Testis (tissue), 3 donors: Measurements from ENCODE around the gene PHF21A. TPM values are rescaled to one million over a fixed set of nuclear protein-coding genes. Genes with fewer than 3 reads are reported as not detected.

Experiments
- DNase-seq: peaks from one replicate; pipeline ENCODE4 v3.0.0-alpha.2; 2019
- H3K27ac ChIP-seq, 2 donors: fragments of 200-600 bp; sonication (generic); one replicate each; pipeline ENCODE4 v1.5.1; 2019
- H3K27me3 ChIP-seq: fragments of 200-600 bp; sonication (generic); one replicate; pipeline ENCODE4 v1.5.1; 2019
- H3K36me3 ChIP-seq: fragments of 200-600 bp; sonication (generic); one replicate; pipeline ENCODE4 v1.5.1; 2017; ENCODE audit warnings: low read depth; ENCODE audit errors: missing control alignments
- H3K4me1 ChIP-seq: fragments of 200-600 bp; sonication (generic); one replicate; pipeline ENCODE4 v1.5.1; 2019
- H3K4me3 ChIP-seq, 2 donors: fragments of 200-600 bp; sonication (generic); one replicate each; pipeline ENCODE4 v1.5.1; 2017 to 2019
- H3K9me3 ChIP-seq: fragments of 200-600 bp; sonication (generic); one replicate; pipeline ENCODE4 v1.5.1; 2017
- CTCF ChIP-seq, 3 experiments: fragments of 450-650 bp in 2 of 3; fragments of 200-600 bp in 1 of 3; sonication (generic) in 1 of 3; IDR thresholded peaks; one replicate each; pipeline ENCODE4 v1.5.1; 2016 to 2019; ENCODE audit warnings: antibody characterized with exemption in 3 of 3, mild to moderate bottlenecking in 2 of 3, moderate library complexity in 1 of 3
- POLR2A ChIP-seq: fragments of 450-650 bp; IDR thresholded peaks from one replicate; pipeline ENCODE4 v1.6.1; 2017; ENCODE audit warnings: antibody characterized with exemption, mild to moderate bottlenecking, moderate library complexity
- WGBS, 2 donors: methylation state at CpG; one replicate each; pipeline ENCODE4 v1.1.5; 2018; 5-methylcytosine and 5-hydroxymethylcytosine counted together
- intact Hi-C: fragments of 100-400 bp; cut with DNase I; formaldehyde crosslinking; loops from one replicate; pipeline ENCODE4 v1.15.1; 2023; ENCODE audit warnings: low total_unique reads
- polyA plus RNA-seq: library from polyadenylated mRNA; stranded (reverse); fragments of 350-450 nt; fragmentation: Illumina TruSeq; extraction: RNeasy Lipid Tissue Mini Kit (QIAGEN cat#74804); gene quantifications from one replicate; pipeline ENCODE4 v1.2.3, GENCODE V29; 2014; ENCODE audit warnings: low read depth, low replicate concordance; ENCODE audit not compliant: insufficient read depth
- total RNA-seq, 2 donors: library from RNA; depleted of rRNA; stranded (reverse); fragments of >200 nt; gene quantifications; one replicate each; pipeline ENCODE4 v1.2.3, GENCODE V29; 2016

The PHF21A gene
- total and polyA plus RNA-seq, 3 donors from 2014 or later = 53.5 to 83.2 (median 56.6) TPM

- peaks cover 6% of the 10 kb centered on the region for H3K4me1 ChIP-seq
- H3K36me3 ChIP-seq = no peaks in the 10 kb centered on the region
- intact Hi-C loops = no loop called here
- H3K4me3 ChIP-seq = no peak overlapping the region
- H3K27me3 ChIP-seq = no peaks in the 10 kb centered on the region
- H3K27ac ChIP-seq = peak overlapping the region in 1 of 2 donors; percentile 5
- WGBS, 2 donors = 55 to 57% methylated on average over 5 of the region's 5 CpGs
- H3K9me3 ChIP-seq = no peaks in the 10 kb centered on the region
- DNase-seq = no peak
- no peak for TF ChIP-seq POLR2A
These were observed 46.1 kb downstream of the PHF21A start for GRCh38 chr11:46075168-46075567.

GRCh38 chr11:46073632-46074031 is 47.6 kb downstream of the PHF21A start:
- intact Hi-C loops = no loop called here
- H3K9me3 ChIP-seq = no peaks in the 10 kb centered on the region
- TF ChIP-seq POLR2A (no peak), CTCF (IDR thresholded peaks at IDR 0.05) (no peak)
- no peaks in the 10 kb centered on the region for H3K36me3 ChIP-seq
- no peak overlapping the region for H3K27ac ChIP-seq
- 90 to 91% methylated on average over 1 of the region's 1 CpG for WGBS, 2 donors
- DNase-seq = no peak
- no peak overlapping the region for H3K4me3 ChIP-seq
- H3K27me3 ChIP-seq = no peaks in the 10 kb centered on the region
- peaks cover 6% of the 10 kb centered on the region for H3K4me1 ChIP-seq

- Histone ChIP-seq H3K4me3 (no peak overlapping the region), H3K9me3 (no peaks in the 10 kb centered on the region), H3K36me3 (no peaks in the 10 kb centered on the region), H3K4me1 (peaks cover 6% of the 10 kb centered on the region), H3K27me3 (no peaks in the 10 kb centered on the region), H3K27ac (no peak overlapping the region)
- peak; percentile 36 for DNase-seq
- WGBS, 2 donors = 66 to 74% methylated on average over 4 of the region's 4 CpGs
- intact Hi-C loops = no loop called here
- TF ChIP-seq CTCF (IDR thresholded peaks at IDR 0.05) (no peak), POLR2A (no peak)
These were observed 48.9 kb downstream of the PHF21A start for GRCh38 chr11:46072172-46072964.

GRCh38 chr11:46071091-46071490 is 50.2 kb downstream of the PHF21A start:
- no peak for TF ChIP-seq CTCF (IDR thresholded peaks at IDR 0.05)
- no peak for TF ChIP-seq POLR2A
- WGBS, 2 donors = 76 to 87% methylated on average over 1 of the region's 1 CpG
- Histone ChIP-seq H3K36me3 (no peaks in the 10 kb centered on the region), H3K27me3 (no peaks in the 10 kb centered on the region), H3K9me3 (no peaks in the 10 kb centered on the region), H3K27ac (no peak overlapping the region), H3K4me3 (no peak overlapping the region), H3K4me1 (no peaks in the 10 kb centered on the region)
- no peak for DNase-seq
- intact Hi-C loops = no loop called here

GRCh38 chr11:46069595-46069994 is 51.7 kb downstream of the PHF21A start:
- no peaks in the 10 kb centered on the region for H3K9me3 ChIP-seq
- 91 to 93% methylated on average over 3 of the region's 3 CpGs for WGBS, 2 donors
- intact Hi-C loops = no loop called here
- no peak overlapping the region for H3K4me3 ChIP-seq
- no peaks in the 10 kb centered on the region for H3K4me1 ChIP-seq
- DNase-seq = no peak
- no peaks in the 10 kb centered on the region for H3K27me3 ChIP-seq
- TF ChIP-seq CTCF (IDR thresholded peaks at IDR 0.05) (no peak), POLR2A (no peak)
- no peaks in the 10 kb centered on the region for H3K36me3 ChIP-seq
- no peak overlapping the region for H3K27ac ChIP-seq
